H1 (cell line): ENCODE results near the gene TNNT1. TPM values are rescaled to one million over a fixed set of nuclear protein-coding genes. Genes with fewer than 3 reads are reported as not detected.

Experiments
- CTCF ChIA-PET: fragments of 300-600 bp; sonication (Branson Sonifier 250); formaldehyde crosslinking; loops from one replicate; lab custom pipeline; 2021; ENCODE audit not compliant: partially characterized antibody; lab: Charles Lee
- POLR2A ChIA-PET: fragments of 300-600 bp; sonication (Branson Sonifier 250); formaldehyde crosslinking; loops from one replicate; lab custom pipeline; 2021; ENCODE audit warnings: inconsistent platforms; ENCODE audit not compliant: partially characterized antibody; lab: Charles Lee
- DNase-seq, 2 experiments: peaks; one replicate each; pipeline versions ENCODE4 v3.0.0 to v3.0.0-alpha.2; 2010 to 2022; ENCODE audit warnings: low spot score in 2 of 2, low read depth in 1 of 2, mixed read lengths in 1 of 2
- FAIRE-seq: peaks from 2 replicates; lab custom pipeline; 2011; peaks lifted over from hg19 to GRCh38; lab: Jason Lieb, UNC
- H2AFZ ChIP-seq: 2 replicates; pipeline ENCODE4 v1.8.1; 2012; ENCODE audit warnings: low read length, inconsistent platforms
- H2AK5ac ChIP-seq: 2 replicates; pipeline ENCODE4 v1.6.1; 2013; ENCODE audit warnings: low read depth, low read length
- H2BK120ac ChIP-seq: replicated peaks from 2 replicates; pipeline ENCODE3; 2013; ENCODE audit warnings: low read depth, low read length, inconsistent platforms
- H2BK12ac ChIP-seq: 2 replicates; pipeline ENCODE4 v1.6.1; 2013; ENCODE audit warnings: low read depth, low read length
- H2BK15ac ChIP-seq: 2 replicates; pipeline ENCODE4 v1.6.1; 2013; ENCODE audit warnings: low read length
- H2BK20ac ChIP-seq: 2 replicates; pipeline ENCODE4 v1.6.1; 2013; ENCODE audit warnings: low read length
- H2BK5ac ChIP-seq: 2 replicates; pipeline ENCODE4 v1.6.1; 2013; ENCODE audit warnings: low read depth, low read length
- H3K14ac ChIP-seq: 2 replicates; pipeline ENCODE4 v1.6.1; 2013; ENCODE audit warnings: inconsistent platforms; ENCODE audit not compliant: insufficient read length
- H3K18ac ChIP-seq: 2 replicates; pipeline ENCODE4 v1.6.1; 2013; ENCODE audit warnings: low read length; ENCODE audit errors: extremely low read depth
- H3K23ac ChIP-seq: 2 replicates; pipeline ENCODE4 v1.6.1; 2013; ENCODE audit warnings: inconsistent platforms; ENCODE audit not compliant: insufficient read length
- H3K23me2 ChIP-seq: 2 replicates; pipeline ENCODE4 v1.6.1; 2013; ENCODE audit warnings: low read depth, low read length
- H3K27ac ChIP-seq: 2 replicates; pipeline ENCODE4 v1.6.1; 2011; ENCODE audit warnings: low read depth, low read length, inconsistent platforms
- H3K27me3 ChIP-seq, 4 experiments: replicated peaks in 1 of 4; 1 replicate in 1 of 4; 2 replicates in 3 of 4; pipeline versions ENCODE4 v1.6.1 to v1.8.1; 2011 to 2013; ENCODE audit warnings: low read length in 3 of 4, mild to moderate bottlenecking in 3 of 4, inconsistent platforms in 2 of 4, mixed read lengths in 2 of 4, moderate library complexity in 1 of 4; ENCODE audit not compliant: control insufficient read depth in 3 of 4, insufficient read depth in 3 of 4; ENCODE audit errors: extremely low read depth in 1 of 4
- H3K36me3 ChIP-seq, 4 experiments: 2 replicates each; pipeline versions ENCODE4 v1.6.1 to v1.8.1; 2011 to 2013; ENCODE audit warnings: mild to moderate bottlenecking in 4 of 4, low read length in 3 of 4, moderate library complexity in 2 of 4, control low read depth in 1 of 4, inconsistent platforms in 1 of 4; ENCODE audit not compliant: insufficient read depth in 4 of 4, control insufficient read depth in 2 of 4
- H3K4ac ChIP-seq: replicated peaks from 2 replicates; pipeline ENCODE3; 2013; ENCODE audit warnings: low read length, low read depth, mixed read lengths, inconsistent platforms; ENCODE audit not compliant: insufficient read length
- H3K4me1 ChIP-seq, 4 experiments: replicated peaks in 1 of 4; 1 replicate in 1 of 4; 2 replicates in 3 of 4; pipeline versions ENCODE4 v1.6.1 to v1.8.1; 2011 to 2013; ENCODE audit warnings: low read length in 3 of 4, inconsistent platforms in 2 of 4, mixed read lengths in 1 of 4; ENCODE audit not compliant: insufficient read depth in 4 of 4, control insufficient read depth in 3 of 4
- H3K4me2 ChIP-seq, 2 experiments: 2 replicates each; pipeline versions ENCODE4 v1.6.1 to v1.8.1; 2011 to 2013; ENCODE audit warnings: low read depth in 2 of 2, low read length in 2 of 2, control low read depth in 1 of 2, inconsistent platforms in 1 of 2, mild to moderate bottlenecking in 1 of 2; ENCODE audit not compliant: insufficient read depth in 1 of 2
- H3K4me3 ChIP-seq, 4 experiments: fragments of 200-600, 300-600 bp in 1 of 4; sonication (generic), shearing (Covaris generic), sonication (Bioruptor Twin) in 1 of 4; 2 replicates each; pipeline versions ENCODE4 v1.5.1 to v1.8.1; 2011 to 2016; ENCODE audit warnings: low read length in 4 of 4, low read depth in 3 of 4, control low read depth in 2 of 4, inconsistent platforms in 2 of 4, mild to moderate bottlenecking in 2 of 4, mixed read lengths in 1 of 4, moderate library complexity in 1 of 4; ENCODE audit not compliant: insufficient read depth in 2 of 4; ENCODE audit errors: extremely low read depth in 1 of 4
- H3K56ac ChIP-seq: replicated peaks from 2 replicates; pipeline ENCODE3; 2013; ENCODE audit warnings: low read depth, mild to moderate bottlenecking, mixed read lengths, low read length, inconsistent platforms; ENCODE audit not compliant: insufficient read length
- H3K79me1 ChIP-seq: 2 replicates; pipeline ENCODE4 v1.6.1; 2013; ENCODE audit warnings: low read depth, low read length, control low read depth
- H3K79me2 ChIP-seq, 2 experiments: 2 replicates each; pipeline versions ENCODE4 v1.6.1 to v1.8.1; 2012 to 2013; ENCODE audit warnings: low read length in 2 of 2, mild to moderate bottlenecking in 2 of 2, inconsistent platforms in 1 of 2; ENCODE audit not compliant: insufficient read depth in 2 of 2, control insufficient read depth in 1 of 2
- H3K9ac ChIP-seq, 4 experiments: replicated peaks in 1 of 4; 1 replicate in 1 of 4; 2 replicates in 3 of 4; pipeline versions ENCODE4 v1.6.1 to v1.8.1; 2011 to 2013; ENCODE audit warnings: low read depth in 3 of 4, low read length in 3 of 4, control low read depth in 2 of 4, mild to moderate bottlenecking in 2 of 4, moderate library complexity in 2 of 4, inconsistent platforms in 1 of 4; ENCODE audit errors: extremely low read depth in 1 of 4
- H3K9me3 ChIP-seq, 2 experiments: 2 replicates each; pipeline versions ENCODE4 v1.6.1 to v1.8.1; 2012 to 2013; ENCODE audit warnings: mild to moderate bottlenecking in 2 of 2, moderate library complexity in 2 of 2, control low read depth in 1 of 2, inconsistent platforms in 1 of 2, low read depth in 1 of 2, low read length in 1 of 2, mixed read lengths in 1 of 2; ENCODE audit not compliant: insufficient read depth in 2 of 2
- H4K20me1 ChIP-seq, 2 experiments: replicated peaks in 1 of 2; 2 replicates each; pipeline versions ENCODE3 to v1.8.1; 2011 to 2013; ENCODE audit warnings: inconsistent platforms in 2 of 2, low read length in 2 of 2, mild to moderate bottlenecking in 1 of 2; ENCODE audit not compliant: insufficient read depth in 2 of 2, control insufficient read depth in 1 of 2
- H4K5ac ChIP-seq: 2 replicates; pipeline ENCODE4 v1.6.1; 2013; ENCODE audit warnings: low read length, low read depth, mixed read lengths, inconsistent platforms; ENCODE audit not compliant: insufficient read length
- H4K8ac ChIP-seq: 2 replicates; pipeline ENCODE4 v1.8.0; 2013; ENCODE audit warnings: mild to moderate bottlenecking, moderate library complexity, low read length, inconsistent platforms; ENCODE audit not compliant: insufficient read depth; ENCODE audit errors: extremely low read depth
- H4K91ac ChIP-seq: replicated peaks from 2 replicates; pipeline ENCODE3; 2013; ENCODE audit warnings: low read length, mixed read lengths, inconsistent platforms; ENCODE audit not compliant: insufficient read length
- CREB1 ChIP-seq: IDR thresholded peaks from 2 replicates; pipeline ENCODE4 v1.6.1; 2012; ENCODE audit warnings: inconsistent platforms
- CTBP2 ChIP-seq: IDR thresholded peaks from 2 replicates; pipeline ENCODE4 v1.7.0; 2011; ENCODE audit warnings: borderline replicate concordance, mild to moderate bottlenecking, moderate library complexity, mixed read lengths, low read length; ENCODE audit not compliant: insufficient read depth, insufficient read length
- GTF2F1 ChIP-seq: IDR thresholded peaks from 2 replicates; pipeline ENCODE4 v1.6.1; 2012; ENCODE audit warnings: low read depth, low read length, improper control_type of control experiment, borderline replicate concordance
- HDAC6 ChIP-seq: IDR thresholded peaks from one replicate; pipeline ENCODE4 v1.7.1; 2012; ENCODE audit warnings: low read depth, mild to moderate bottlenecking, inconsistent platforms, low read length, moderate library complexity
- KDM4A ChIP-seq: IDR thresholded peaks from one replicate; pipeline ENCODE4 v1.7.1; 2012; ENCODE audit warnings: low read depth, mild to moderate bottlenecking, moderate library complexity, low read length, inconsistent platforms; ENCODE audit not compliant: severe bottlenecking
- MAFK ChIP-seq: IDR thresholded peaks from 2 replicates; pipeline ENCODE4 v1.6.1; 2012; ENCODE audit warnings: low read depth, mild to moderate bottlenecking, improper control_type of control experiment, low read length
- NANOG ChIP-seq: IDR thresholded peaks from 2 replicates; pipeline ENCODE4 v1.6.1; 2011; ENCODE audit warnings: low read length, low read depth, mild to moderate bottlenecking, inconsistent platforms; ENCODE audit not compliant: insufficient read depth, poor library complexity, severe bottlenecking
- NRF1 ChIP-seq: IDR thresholded peaks from 2 replicates; pipeline ENCODE4 v1.6.1; 2011; ENCODE audit warnings: mild to moderate bottlenecking, low read depth, low read length, improper control_type of control experiment
- POLR2AphosphoS5 ChIP-seq: IDR thresholded peaks from 2 replicates; pipeline ENCODE4 v1.6.1; 2011; ENCODE audit warnings: low read depth, low read length
- RAD21 ChIP-seq, 2 experiments: IDR thresholded peaks in 1 of 2; conservative IDR thresholded peaks in 1 of 2; 2 replicates each; pipeline ENCODE4 v1.6.1; 2011; ENCODE audit warnings: low read depth in 2 of 2, low read length in 2 of 2, improper control_type of control experiment in 1 of 2, inconsistent platforms in 1 of 2, mild to moderate bottlenecking in 1 of 2, moderate library complexity in 1 of 2
- SIRT6 ChIP-seq: IDR thresholded peaks from one replicate; pipeline ENCODE4 v1.7.1; 2012; ENCODE audit warnings: low read length, inconsistent platforms
- SP2 ChIP-seq: IDR thresholded peaks from 2 replicates; pipeline ENCODE4 v1.6.1; 2012; ENCODE audit warnings: mild to moderate bottlenecking, low read length, inconsistent platforms
- TAF1 ChIP-seq: IDR thresholded peaks from 2 replicates; pipeline ENCODE4 v1.6.1; 2011; ENCODE audit warnings: mild to moderate bottlenecking, low read depth, low read length
- TAF7 ChIP-seq: optimal IDR thresholded peaks from 2 replicates; pipeline ENCODE3; 2011; ENCODE audit warnings: low read depth, mild to moderate bottlenecking, inconsistent platforms, low read length, moderate library complexity, borderline replicate concordance
- TBP ChIP-seq: IDR thresholded peaks from 2 replicates; pipeline ENCODE4 v1.6.1; 2011; ENCODE audit warnings: low read depth, low read length, improper control_type of control experiment
- WGBS, 2 experiments: shearing (Covaris generic) in 1 of 2; methylation state at CpG; one replicate each; pipeline versions ENCODE4 v1.1.6 to v1.1.7; 2013 to 2015; ENCODE audit warnings: low lambda C conversion rate in 2 of 2, mixed read lengths in 2 of 2, inconsistent platforms in 1 of 2, low coverage in 1 of 2, missing lambda C conversion rate in 1 of 2; ENCODE audit not compliant: insufficient replicate concordance in 2 of 2, insufficient coverage in 1 of 2, insufficient read length in 1 of 2; ENCODE audit errors: extremely low coverage in 1 of 2, missing lambda C conversion rate in 1 of 2; 5-methylcytosine and 5-hydroxymethylcytosine counted together
- polyA plus RNA-seq, 7 experiments: library from polyadenylated mRNA; depleted of rRNA in 3 of 7; stranded (reverse) in 5 of 7; unstranded in 2 of 7; fragments of >200 nt in 5 of 7; fragments of 200-250 nt in 2 of 7; gene quantifications; 1 replicate in 5 of 7; 2 replicates in 1 of 7; 4 replicates in 1 of 7; pipeline versions ENCODE4 v1.2.1 to v1.2.3, GENCODE V29; 2011 to 2013; ENCODE audit warnings: missing spikeins in 2 of 7, mixed read lengths in 2 of 7
- total RNA-seq: library from RNA; stranded (reverse); fragmentation: NEBNext Ultra II Directional; extraction: Animal tissue kit (Norgen Biotek cat#: 25700); gene quantifications from 2 replicates; pipeline ENCODE4 v1.2.1, GENCODE V29; 2021

TNNT1 gene
- total and polyA plus RNA-seq, 2 of the 8 experiments (the other 6 are each of a cell fraction or from before 2014, with no cell fraction given) = 69.6 to 107 TPM

DNA sequence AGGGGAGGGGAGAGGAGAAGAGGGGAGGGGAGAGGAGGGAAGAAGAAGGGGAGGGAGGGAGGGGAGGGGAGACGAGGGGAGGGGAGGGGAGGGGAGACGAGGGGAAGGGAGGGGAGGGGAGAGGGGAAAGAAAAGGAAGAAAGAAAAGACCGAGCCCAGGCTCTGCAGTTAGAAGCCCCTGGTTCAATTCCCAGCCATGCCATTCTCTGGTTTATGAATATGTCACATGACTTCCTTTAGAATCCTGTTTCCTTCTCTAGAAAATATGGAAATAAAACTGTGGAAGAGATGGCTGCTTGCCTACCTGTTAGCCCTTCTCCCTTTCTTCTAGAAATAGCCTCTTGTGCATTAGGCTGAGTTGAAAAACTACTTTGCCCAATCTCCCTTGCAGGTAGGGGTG is 14.3 kb downstream of the TNNT1 start:
- H3K27ac ChIP-seq = no peak overlapping the region
- H3K79me2 ChIP-seq = no peaks in the 10 kb centered on the region
- DNase-seq (no peak), FAIRE-seq (no peak)
- H3K4me3 ChIP-seq = no peak overlapping the region
- no peak overlapping the region for H3K14ac ChIP-seq
- no CpG with 5 or more reads among the region's 3 CpGs for WGBS, 2 experiments
- H3K4me2 ChIP-seq = no peak overlapping the region
- H2BK15ac ChIP-seq = no peak overlapping the region
- H3K9ac ChIP-seq = no peak overlapping the region
- no peak overlapping the region for H3K56ac ChIP-seq
- H3K27me3 ChIP-seq = no peaks in the 10 kb centered on the region
- ChIA-PET POLR2A (interaction anchor here (0.6 to 2.7 kb wide), 4 partner anchors 9 to 76 kb away, joined by 3 to 14 read pairs (median 4); no protein-coding TSS in a partner anchor), CTCF (interaction anchor here (0.6 to 3.3 kb wide), 6 partner anchors 9 to 46 kb away, joined by 3 to 17 read pairs (median 6); no protein-coding TSS in a partner anchor)
- H2AK5ac ChIP-seq = no peak overlapping the region
- H4K8ac ChIP-seq = no peak overlapping the region
- H3K23ac ChIP-seq = no peak overlapping the region
- H2AFZ ChIP-seq = no peak overlapping the region
- no peaks in the 10 kb centered on the region for H3K9me3 ChIP-seq
- H2BK12ac ChIP-seq = no peak overlapping the region
- H3K23me2 ChIP-seq = no peaks in the 10 kb centered on the region
- H3K36me3 ChIP-seq = peaks cover 0 to 26% (median 4%) of the 10 kb centered on the region in 4 experiments; a peak in 4 of 8 replicates
- H3K18ac ChIP-seq = no peak overlapping the region
- H3K4ac ChIP-seq = no peak overlapping the region
- H2BK5ac ChIP-seq = no peak overlapping the region
- H4K91ac ChIP-seq = no peak overlapping the region
- H4K20me1 ChIP-seq = no peaks in the 10 kb centered on the region
- H2BK120ac ChIP-seq = no peak overlapping the region
- no peaks in the 10 kb centered on the region; a peak in 1 of 7 replicates for H3K4me1 ChIP-seq
- H4K5ac ChIP-seq = no peak overlapping the region
- H3K79me1 ChIP-seq = no peaks in the 10 kb centered on the region
- H2BK20ac ChIP-seq = no peak overlapping the region
- TF ChIP-seq RAD21 (IDR thresholded peaks at IDR 0.05 in 1 of 2, conservative IDR thresholded peaks at IDR 0.05 in 1 of 2; ENCODE audit: low read depth in 2 of 2, low read length in 2 of 2) (no peak), TAF7 (no peak), GTF2F1 (no peak), TBP (no peak), SP2 (no peak), NANOG (no peak), CTBP2 (no peak), HDAC6 (no peak), SIRT6 (no peak), TAF1 (no peak), POLR2AphosphoS5 (no peak), MAFK (no peak), KDM4A (no peak), NRF1 (no peak), CREB1 (no peak)
